GM12878 (cell line): Measurements from ENCODE around the gene RIT2. TPM values are rescaled to one million over a fixed set of nuclear protein-coding genes. Genes with fewer than 3 reads are reported as not detected.

Source experiments
- ATAC-seq: fragments of 200-7000 bp; cut with Tn5 transposase; 3 replicates; pipeline ENCODE4 v1.9.1; 2020; ENCODE audit warnings: mild to moderate bottlenecking, moderate library complexity
- BruUV-seq: library from RNA; stranded (reverse); fragments of 400-500 nt; replicated peaks from 2 replicates; lab custom pipeline; 2021; lab: Mats Ljungman, UMichigan
- CTCF ChIA-PET: fragments of 300-600 bp; sonication (Branson Sonifier 250); formaldehyde crosslinking; extraction: SDS; loops from one replicate; lab custom pipeline; 2021; ENCODE audit warnings: inconsistent platforms; lab: Yijun Ruan, JAX
- POLR2A ChIA-PET: fragments of 350-600 bp; formaldehyde crosslinking; extraction: SDS; loops from one replicate; lab custom pipeline; 2021; ENCODE audit warnings: inconsistent platforms; lab: Charles Lee
- RAD21 ChIA-PET: fragments of 300-600 bp; sonication (Branson Sonifier 250); formaldehyde crosslinking; loops from one replicate; lab custom pipeline; 2023; ENCODE audit warnings: antibody characterized with exemption; ENCODE audit not compliant: unreplicated experiment; lab: Charles Lee
- SMC1A ChIA-PET: fragments of 300-600 bp; sonication (Branson Sonifier 250); formaldehyde crosslinking; loops from one replicate; lab custom pipeline; 2023; ENCODE audit not compliant: unreplicated experiment, uncharacterized antibody; lab: Charles Lee
- DNase-seq: peaks from one replicate; pipeline ENCODE4 v3.0.0-alpha.2; 2011; ENCODE audit warnings: low read depth, low spot score
- FAIRE-seq: peaks from 3 replicates; lab custom pipeline; 2011; peaks lifted over from hg19 to GRCh38; lab: Jason Lieb, UNC
- H2AFZ ChIP-seq: 2 replicates; pipeline ENCODE4 v1.6.0; 2011; ENCODE audit warnings: low read depth, low read length, control low read depth; ENCODE audit not compliant: control insufficient read depth
- H3K27ac ChIP-seq: 2 replicates; pipeline ENCODE4 v1.5.1; 2011; ENCODE audit warnings: control low read depth; ENCODE audit not compliant: control insufficient read depth, insufficient read depth
- H3K27me3 ChIP-seq, 2 experiments: replicated peaks in 1 of 2; 2 replicates each; pipeline versions ENCODE4 v1.6.0 to v1.6.1; 2011; ENCODE audit warnings: low read length in 1 of 2; ENCODE audit not compliant: control insufficient read depth in 2 of 2, insufficient read depth in 2 of 2
- H3K36me3 ChIP-seq, 2 experiments: 2 replicates each; pipeline ENCODE4 v1.5.1; 2011; ENCODE audit warnings: low read length in 1 of 2; ENCODE audit not compliant: control insufficient read depth in 2 of 2, insufficient read depth in 2 of 2
- H3K4me1 ChIP-seq: 2 replicates; pipeline ENCODE4 v1.6.1; 2011; ENCODE audit warnings: mild to moderate bottlenecking, low read length, moderate library complexity, mixed read lengths; ENCODE audit not compliant: control insufficient read depth, insufficient read depth
- H3K4me2 ChIP-seq: 2 replicates; pipeline ENCODE4 v1.6.0; 2011; ENCODE audit warnings: control low read depth; ENCODE audit not compliant: control insufficient read depth, insufficient read depth
- H3K4me3 ChIP-seq: fragments of 200-600 bp; sonication (generic); 2 replicates; pipeline ENCODE4 v1.5.1; 2016
- H3K79me2 ChIP-seq: 2 replicates; pipeline ENCODE4 v1.6.0; 2011; ENCODE audit warnings: low read length; ENCODE audit not compliant: control insufficient read depth, insufficient read depth
- H3K9ac ChIP-seq: 2 replicates; pipeline ENCODE4 v1.8.0; 2011; ENCODE audit warnings: low read length, control low read depth, mixed read lengths; ENCODE audit not compliant: control insufficient read depth, insufficient read depth
- H3K9me3 ChIP-seq: replicated peaks from 3 replicates; pipeline ENCODE4 v1.5.1; 2011; ENCODE audit warnings: mild to moderate bottlenecking, low read length; ENCODE audit not compliant: control insufficient read depth, insufficient read depth
- H4K20me1 ChIP-seq: 2 replicates; pipeline ENCODE4 v1.6.0; 2011; ENCODE audit not compliant: control insufficient read depth, insufficient read depth
- ATF7 ChIP-seq: fragments of 450-650 bp; IDR thresholded peaks from 2 replicates; pipeline ENCODE4 v1.6.1; 2016; ENCODE audit warnings: low read depth, mild to moderate bottlenecking
- BMI1 ChIP-seq: fragments of 450-650 bp; IDR thresholded peaks from 2 replicates; pipeline ENCODE4 v1.6.1; 2016; ENCODE audit warnings: mild to moderate bottlenecking, moderate library complexity, borderline replicate concordance
- ELK1 ChIP-seq: IDR thresholded peaks from 2 replicates; pipeline ENCODE4 v1.6.1; 2012; ENCODE audit warnings: low read depth, low read length, improper control_type of control experiment
- ETV6 ChIP-seq, 2 experiments: fragments of 450-650 bp in 1 of 2; IDR thresholded peaks in 1 of 2; conservative IDR thresholded peaks in 1 of 2; 2 replicates each; pipeline ENCODE4 v1.6.1; 2014; ENCODE audit warnings: antibody characterized with exemption in 1 of 2, borderline replicate concordance in 1 of 2, low read depth in 1 of 2, mild to moderate bottlenecking in 1 of 2, moderate library complexity in 1 of 2
- HDAC2 ChIP-seq: fragments of 200-600 bp; sonication (generic); IDR thresholded peaks from 2 replicates; pipeline ENCODE4 v1.6.1; 2017
- IKZF1 ChIP-seq: fragments of 450-650 bp; conservative IDR thresholded peaks from 2 replicates; pipeline ENCODE4 v1.6.1; 2017; ENCODE audit warnings: antibody characterized with exemption, mild to moderate bottlenecking
- MEF2B ChIP-seq: fragments of 450-650 bp; IDR thresholded peaks from 2 replicates; pipeline ENCODE4 v1.6.1; 2018; ENCODE audit warnings: mild to moderate bottlenecking, moderate library complexity; ENCODE audit not compliant: partially characterized antibody, poor library complexity, severe bottlenecking
- NFIC ChIP-seq: IDR thresholded peaks from 2 replicates; pipeline ENCODE4 v1.6.1; 2012; ENCODE audit warnings: low read depth, mild to moderate bottlenecking, inconsistent platforms, low read length, moderate library complexity
- NFXL1 ChIP-seq: fragments of 450-650 bp; IDR thresholded peaks from 2 replicates; pipeline ENCODE4 v1.6.1; 2017; ENCODE audit warnings: antibody characterized with exemption, mild to moderate bottlenecking, borderline replicate concordance
- NKRF ChIP-seq: fragments of 450-650 bp; conservative IDR thresholded peaks from 2 replicates; pipeline ENCODE4 v1.6.1; 2017; ENCODE audit warnings: mild to moderate bottlenecking, moderate library complexity
- RELA ChIP-seq: fragments of 450-650 bp; IDR thresholded peaks from 2 replicates; pipeline ENCODE4 v1.8.0; 2014; ENCODE audit warnings: borderline replicate concordance; ENCODE audit not compliant: partially characterized antibody
- SMARCA5 ChIP-seq: fragments of 450-650 bp; IDR thresholded peaks from 2 replicates; pipeline ENCODE4 v1.6.1; 2017; ENCODE audit warnings: mild to moderate bottlenecking
- SPI1 ChIP-seq: IDR thresholded peaks from 2 replicates; pipeline ENCODE4 v1.6.1; 2011; ENCODE audit warnings: low read depth, mild to moderate bottlenecking, low read length, moderate library complexity, borderline replicate concordance; ENCODE audit not compliant: insufficient read depth
- STAT1 ChIP-seq: fragments of 450-650 bp; conservative IDR thresholded peaks from 2 replicates; pipeline ENCODE4 v1.6.1; 2014; ENCODE audit warnings: antibody characterized with exemption, mild to moderate bottlenecking
- STAT3 ChIP-seq: IDR thresholded peaks from 2 replicates; pipeline ENCODE4 v1.6.1; 2011; ENCODE audit warnings: low read depth, low read length, improper control_type of control experiment
- TAF1 ChIP-seq: IDR thresholded peaks from 2 replicates; pipeline ENCODE4 v1.6.1; 2011; ENCODE audit warnings: mild to moderate bottlenecking, low read depth, low read length, borderline replicate concordance
- TARDBP ChIP-seq: IDR thresholded peaks from 2 replicates; pipeline ENCODE4 v1.6.1; 2016; ENCODE audit warnings: borderline replicate concordance
- TBL1XR1 ChIP-seq: IDR thresholded peaks from 2 replicates; pipeline ENCODE4 v1.6.1; 2012; ENCODE audit warnings: low read depth, low read length, improper control_type of control experiment
- USF1 ChIP-seq: IDR thresholded peaks from 2 replicates; pipeline ENCODE4 v1.6.1; 2011; ENCODE audit warnings: borderline replicate concordance, low read depth, mild to moderate bottlenecking, moderate library complexity, mixed read lengths, low read length; ENCODE audit not compliant: insufficient read depth; ENCODE audit errors: extremely low read length
- ZNF274 ChIP-seq: IDR thresholded peaks from one replicate; pipeline ENCODE4 v1.8.0; 2011; ENCODE audit not compliant: insufficient read length, insufficient read depth
- WGBS: methylation state at CpG from one replicate; pipeline ENCODE4 v1.1.6; 2016; ENCODE audit warnings: low lambda C conversion rate; ENCODE audit not compliant: insufficient replicate concordance, insufficient coverage; ENCODE audit errors: missing lambda C conversion rate; 5-methylcytosine and 5-hydroxymethylcytosine counted together
- in situ Hi-C: fragments of 300-500 bp; cut with MboI; formaldehyde crosslinking; loops from 9 replicates; pipeline ENCODE4 v1.14.3; 2018; ENCODE audit warnings: mixed read lengths
- intact Hi-C: fragments of 100-400 bp; cut with micrococcal nuclease; formaldehyde crosslinking; loops from one replicate; pipeline ENCODE4 v1.14.2; 2022; ENCODE audit not compliant: unreplicated experiment
- polyA plus RNA-seq, 11 experiments: library from polyadenylated mRNA; depleted of rRNA in 4 of 11; unstranded in 6 of 11; stranded (reverse) in 5 of 11; fragments of >200 nt; fragmentation: Nextera tagmentation in 4 of 11; fragmentation: Illumina TruSeq in 1 of 11; extraction: Ambion mirVana in 4 of 11; extraction: Trizol in 1 of 11; gene quantifications; 1 replicate in 1 of 11; 2 replicates in 10 of 11; pipeline versions ENCODE4 v1.2.1 to v1.2.3, GENCODE V29; 2011 to 2016; ENCODE audit warnings: inconsistent platforms in 2 of 11, missing spikeins in 2 of 11, low read depth in 1 of 11
- total RNA-seq, 4 experiments: library from RNA; depleted of rRNA in 3 of 4; stranded (reverse); fragments of >200 nt in 3 of 4; fragmentation: Illumina TruSeq in 1 of 4; extraction: Trizol in 1 of 4; gene quantifications; 2 replicates each; pipeline versions ENCODE4 v1.2.1 to v1.2.3, GENCODE V29; 2013 to 2021

The RIT2 gene
- total and polyA plus RNA-seq, 10 of the 15 experiments (the other 5 are each of a cell fraction or from before 2014, with no cell fraction given): not detected

GRCh38 chr18:43116699-43117294, 1.3 kb upstream of the RIT2 start:
- no peak for DNase-seq
- Histone ChIP-seq H3K4me2 (no peak overlapping the region), H3K4me1 (no peaks in the 10 kb centered on the region), H3K9me3 (no peaks in the 10 kb centered on the region), H3K27ac (no peak overlapping the region)
- 0% methylated on average over 2 of the region's 2 CpGs for WGBS
- TF ChIP-seq TARDBP (no peak), TBL1XR1 (no peak), BMI1 (no peak), NKRF (no peak), NFXL1 (no peak), SPI1 (no peak), SMARCA5 (no peak), TAF1 (no peak), ETV6 (conservative IDR thresholded peaks at IDR 0.05 in 1 of 2, IDR thresholded peaks at IDR 0.05 in 1 of 2; ENCODE audit: borderline replicate concordance in 1 of 2, low read depth in 1 of 2) (no peak), MEF2B (no peak), STAT3 (no peak), ELK1 (no peak), ZNF274 (no peak), NFIC (no peak), HDAC2 (no peak), IKZF1 (no peak), ATF7 (no peak), USF1 (no peak), RELA (no peak), STAT1 (no peak)
- TF ChIP-seq, all 136 proteins: peak for 0
- no peaks in the 10 kb centered on the region for H3K79me2 ChIP-seq
- ChIA-PET RAD21 (no interaction called here), POLR2A (no interaction called here), SMC1A (no interaction called here), CTCF (interaction anchor here (0.6 kb wide), 1 partner anchor 54 kb away, joined by 3 read pairs; no protein-coding TSS in a partner anchor)
- in situ Hi-C loops (no loop called here), intact Hi-C loops (no loop called here)
- no peak overlapping the region for H2AFZ ChIP-seq
- no TSS peak for BruUV-seq
- H3K9ac ChIP-seq: no peak overlapping the region
- no peak for ATAC-seq
- H3K4me3 ChIP-seq: no peak overlapping the region
- no peak for FAIRE-seq
- no peaks in the 10 kb centered on the region for H3K36me3 ChIP-seq
- no peaks in the 10 kb centered on the region for H3K27me3 ChIP-seq
- H4K20me1 ChIP-seq: no peaks in the 10 kb centered on the region
